ENCODE data around the gene SPEG. TPM values are rescaled to one million over a fixed set of nuclear protein-coding genes. Genes with fewer than 3 reads are reported as not detected.

SPEG gene
- total RNA-seq, 1 experiment from 2014 or later, result 23.3 TPM

GRCh38 chr2:219509780-219510511 lies 75.3 kb downstream of the SPEG start:
- TF ChIP-seq CTCF (IDR thresholded peaks at IDR 0.05; ENCODE audit: unreplicated experiment), result peak; percentile 61
- no peaks in the 10 kb centered on the region for H3K9me3 Mint-ChIP-seq (ENCODE audit: unreplicated experiment)
- POLR2A ChIA-PET, result interaction anchor here (1.2 to 1.3 kb wide), 2 partner anchors 10 to 12 kb away, joined by 3 to 5 read pairs; no protein-coding TSS in a partner anchor
- DNase-seq (ENCODE audit: unreplicated experiment), result peak; percentile 60
- no TSS peak for BruUV-seq (replicated peaks)
- CTCF ChIA-PET, result interaction anchor here (0.6 to 3.7 kb wide), 22 partner anchors 9 to 215 kb away, joined by 3 to 34 read pairs (median 4); partner anchors contain the start of gene GMPPA
- intact Hi-C loops (cut with micrococcal nuclease), result loop anchor here (1.0 kb wide), 1 partner anchor 20 kb away; no protein-coding TSS in a partner anchor
- peaks cover 53% of the 10 kb centered on the region for H3K27me3 Mint-ChIP-seq (ENCODE audit: insufficient read depth, unreplicated experiment)
- peak overlapping the region; percentile 38 for H3K4me3 Mint-ChIP-seq (ENCODE audit: unreplicated experiment)
- H3K36me3 Mint-ChIP-seq (ENCODE audit: insufficient read depth, unreplicated experiment), result no peaks in the 10 kb centered on the region
- no peak overlapping the region for H3K27ac Mint-ChIP-seq (ENCODE audit: low read depth, unreplicated experiment)
- H3K4me1 Mint-ChIP-seq (ENCODE audit: insufficient read depth, unreplicated experiment), result peaks cover 11% of the 10 kb centered on the region

GRCh38 chr2:219510512-219511135 lies 76.0 kb downstream of the SPEG start:
- ChIA-PET CTCF (interaction anchor here (0.6 to 3.7 kb wide), 17 partner anchors 8 to 823 kb away, joined by 3 to 34 read pairs (median 4); no protein-coding TSS in a partner anchor), POLR2A (interaction anchor here (0.7 to 1.3 kb wide), 3 partner anchors 11 to 13 kb away, joined by 3 to 5 read pairs (median 3); no protein-coding TSS in a partner anchor)
- no peak for TF ChIP-seq CTCF (IDR thresholded peaks at IDR 0.05; ENCODE audit: unreplicated experiment)
- no TSS peak for BruUV-seq (replicated peaks)
- DNase-seq (ENCODE audit: unreplicated experiment), result no peak
- H3K27ac Mint-ChIP-seq (ENCODE audit: low read depth, unreplicated experiment), result no peak overlapping the region
- intact Hi-C loops (cut with micrococcal nuclease), result no loop called here
- H3K27me3 Mint-ChIP-seq (ENCODE audit: insufficient read depth, unreplicated experiment), result peaks cover 57% of the 10 kb centered on the region
- H3K4me1 Mint-ChIP-seq (ENCODE audit: insufficient read depth, unreplicated experiment), result peaks cover 11% of the 10 kb centered on the region
- H3K4me3 Mint-ChIP-seq (ENCODE audit: unreplicated experiment), result no peak overlapping the region
- H3K9me3 Mint-ChIP-seq (ENCODE audit: unreplicated experiment), result no peaks in the 10 kb centered on the region
- H3K36me3 Mint-ChIP-seq (ENCODE audit: insufficient read depth, unreplicated experiment), result no peaks in the 10 kb centered on the region

- Mint-ChIP-seq H3K9me3 (ENCODE audit: unreplicated experiment) (no peaks in the 10 kb centered on the region), H3K4me1 (ENCODE audit: insufficient read depth, unreplicated experiment) (peaks cover 11% of the 10 kb centered on the region), H3K27me3 (ENCODE audit: insufficient read depth, unreplicated experiment) (peaks cover 69% of the 10 kb centered on the region), H3K27ac (ENCODE audit: low read depth, unreplicated experiment) (no peak overlapping the region), H3K36me3 (ENCODE audit: insufficient read depth, unreplicated experiment) (no peaks in the 10 kb centered on the region), H3K4me3 (ENCODE audit: unreplicated experiment) (no peak overlapping the region)
- TF ChIP-seq CTCF (IDR thresholded peaks at IDR 0.05; ENCODE audit: unreplicated experiment), result no peak
- no peak for DNase-seq (ENCODE audit: unreplicated experiment)
- POLR2A ChIA-PET, result interaction anchor here (0.6 to 0.7 kb wide), 2 partner anchors 266 to 329 kb away, joined by 4 to 6 read pairs; partner anchors contain the start of genes GLB1L and STK16
- BruUV-seq (replicated peaks), result no TSS peak
- CTCF ChIA-PET, result interaction anchor here (0.5 to 2.3 kb wide), 13 partner anchors 8 to 989 kb away, joined by 3 to 11 read pairs (median 3); partner anchors contain the start of gene GMPPA
- intact Hi-C loops (cut with micrococcal nuclease), result no loop called here
Measured at GRCh38 chr2:219511547-219512325, 77.1 kb downstream of the SPEG start.

Data from MCF 10A (cell line).